ENCODE results near the gene LDB3. TPM values are rescaled to one million over a fixed set of nuclear protein-coding genes. Genes with fewer than 3 reads are reported as not detected.

LDB3 gene
- total and polyA plus RNA-seq, 9 of the 15 experiments (the other 6 are each of a cell fraction or from before 2014, with no cell fraction given), result 0.03 TPM; not detected in 8

DNA sequence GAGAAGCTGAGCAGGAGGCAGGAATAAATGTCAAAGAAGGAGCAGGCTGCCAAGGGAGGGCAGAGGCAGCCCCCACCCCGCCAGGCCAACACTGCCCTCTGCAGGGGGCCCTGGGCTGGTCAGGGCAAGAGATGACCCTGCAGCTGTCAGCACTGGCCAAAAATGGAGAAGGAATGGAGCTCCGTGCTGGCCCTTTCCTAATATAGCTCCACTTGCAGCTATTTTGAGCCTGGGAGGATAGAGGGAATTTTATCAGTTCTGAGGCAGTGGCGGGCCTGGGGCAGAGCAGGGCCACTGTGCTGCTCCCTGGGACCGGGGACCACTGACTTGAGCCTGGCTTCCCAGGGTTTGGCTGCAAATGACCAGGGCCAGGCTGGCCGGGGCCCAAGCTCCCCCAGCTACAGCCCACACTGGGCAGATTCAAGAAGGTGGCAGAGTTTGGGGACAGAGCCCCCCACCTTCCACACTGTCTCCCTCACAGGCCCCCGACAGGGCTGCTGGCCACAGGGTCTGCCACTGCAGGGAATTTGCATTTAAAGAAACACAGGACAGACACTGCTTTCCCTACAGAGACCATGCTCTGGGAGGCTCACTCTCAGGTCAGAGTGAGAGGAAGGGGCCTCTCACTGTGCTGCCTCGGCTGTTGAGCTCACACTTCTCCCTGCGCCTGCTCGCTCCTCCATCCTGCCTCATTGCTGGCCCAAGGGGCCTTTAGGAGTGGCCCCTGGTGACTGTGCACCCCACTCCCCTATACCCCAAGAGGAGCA is 16.2 kb downstream of the LDB3 start (continued):
- no peak for TF ChIP-seq CREM (IDR thresholded peaks at IDR 0.05; ENCODE audit: low read depth)
- TF ChIP-seq CTCF (IDR thresholded peaks at IDR 0.05 in 2 of 3, conservative IDR thresholded peaks at IDR 0.05 in 1 of 3; ENCODE audit: insufficient read depth in 2 of 3, low read depth in 1 of 3, low read length in 3 of 3), result peak; percentile 58 to 59 (median 58)
- TF ChIP-seq, protein P1, sequence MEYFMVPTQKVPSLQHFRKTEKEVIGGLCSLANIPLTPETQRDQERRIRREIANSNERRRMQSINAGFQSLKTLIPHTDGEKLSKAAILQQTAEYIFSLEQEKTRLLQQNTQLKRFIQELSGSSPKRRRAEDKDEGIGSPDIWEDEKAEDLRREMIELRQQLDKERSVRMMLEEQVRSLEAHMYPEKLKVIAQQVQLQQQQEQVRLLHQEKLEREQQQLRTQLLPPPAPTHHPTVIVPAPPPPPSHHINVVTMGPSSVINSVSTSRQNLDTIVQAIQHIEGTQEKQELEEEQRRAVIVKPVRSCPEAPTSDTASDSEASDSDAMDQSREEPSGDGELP (CRISPR knock-in tag; IDR thresholded peaks at IDR 0.05; ENCODE audit: borderline replicate concordance), result peak; percentile 27; the same call in 1 of the 2 replicates

DNA sequence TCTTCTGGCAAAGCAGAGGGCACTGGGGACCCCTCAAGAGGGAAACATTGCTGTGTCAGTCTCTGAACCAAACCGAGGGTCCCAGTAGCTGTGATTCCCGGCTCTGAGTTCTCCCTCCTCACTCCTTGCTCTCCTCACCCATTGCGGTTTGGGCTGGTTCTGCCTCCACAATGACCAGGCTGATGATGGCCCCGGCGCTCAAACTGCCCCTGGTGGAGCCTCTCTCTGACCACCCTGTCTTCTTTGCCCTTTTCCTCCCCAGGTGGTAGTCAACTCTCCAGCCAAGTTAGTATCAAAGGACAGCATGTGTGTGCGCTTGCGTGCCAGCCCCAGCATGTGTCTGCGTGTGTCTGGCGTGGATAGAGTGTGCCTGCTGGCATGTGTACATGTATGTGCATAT is 17.1 kb downstream of the LDB3 start:
- no peaks in the 10 kb centered on the region for H3K79me2 ChIP-seq (ENCODE audit: control insufficient read depth, insufficient read depth, low read length)
- in situ Hi-C loops (cut with MboI), result no loop called here
- H3K27ac ChIP-seq (ENCODE audit: extremely low read depth, low read depth, low read length), result no peak overlapping the region
- no peaks in the 10 kb centered on the region for H3K9me3 ChIP-seq (replicated peaks; ENCODE audit: control insufficient read depth, insufficient read depth, low read depth, low read length)
- H3K27me3 ChIP-seq (ENCODE audit: control insufficient read depth in 2 of 2, insufficient read depth in 2 of 2, low read length in 2 of 2), result peaks cover 7 to 29% of the 10 kb centered on the region in 2 experiments; a peak in 4 of 5 replicates
- no peaks in the 10 kb centered on the region for H4K20me1 ChIP-seq (replicated peaks; ENCODE audit: control insufficient read depth, insufficient read depth, low read length)
- peaks cover 0 to 23% of the 10 kb centered on the region in 2 experiments; a peak in 2 of 5 replicates for H3K4me1 ChIP-seq (replicated peaks in 1 of 2; ENCODE audit: control insufficient read depth in 2 of 2, insufficient read depth in 2 of 2, low read length in 2 of 2)
- DNase-seq (ENCODE audit: extremely low read depth in 1 of 4, low spot score in 3 of 4) (no peak), ATAC-seq (no peak), FAIRE-seq (no peak)
- H3K9ac ChIP-seq (ENCODE audit: insufficient read depth in 1 of 2, low read depth in 2 of 2, low read length in 2 of 2), result no peak overlapping the region
- BruUV-seq (replicated peaks), result no TSS peak
- no peaks in the 10 kb centered on the region for H3K36me3 ChIP-seq (ENCODE audit: control insufficient read depth, insufficient read depth, low read length)
- no peak overlapping the region for H3K4me3 ChIP-seq
- H3K4me2 ChIP-seq (ENCODE audit: insufficient read depth, low read length), result no peak overlapping the region
- intact Hi-C loops (cut with micrococcal nuclease), result no loop called here
- ChIA-PET POLR2A (interaction anchor here (0.6 to 0.8 kb wide), 2 partner anchors 21 to 243 kb away, joined by 3 to 4 read pairs; no protein-coding TSS in a partner anchor), CTCF (ENCODE audit: low intra/inter-chr PET ratio) (interaction anchor here (1.7 kb wide), 1 partner anchor 213 kb away, joined by 5 read pairs; no protein-coding TSS in a partner anchor)
- 16% methylated on average over 8 of the region's 9 CpGs for WGBS (ENCODE audit: insufficient coverage, low coverage, missing lambda C conversion rate)
- no peak overlapping the region for H2AFZ ChIP-seq (ENCODE audit: low read depth, low read length)
- no peaks in the 10 kb centered on the region for H3K9me1 ChIP-seq (ENCODE audit: control insufficient read depth, insufficient read depth, low read length)
- TF ChIP-seq MTF1 (CRISPR knock-in tag; IDR thresholded peaks at IDR 0.05; ENCODE audit: borderline replicate concordance) (no peak), XRCC4 (IDR thresholded peaks at IDR 0.05; ENCODE audit: extremely low read depth, insufficient read depth, insufficient read length) (no peak), ELF2 (CRISPR knock-in tag; IDR thresholded peaks at IDR 0.05) (no peak), ZNF175 (CRISPR knock-in tag; IDR thresholded peaks at IDR 0.05; ENCODE audit: low read depth) (no peak), MAFG (tag; conservative IDR thresholded peaks at IDR 0.05) (no peak), PPARD (CRISPR knock-in tag; IDR thresholded peaks at IDR 0.05) (no peak), RBBP5 (IDR thresholded peaks at IDR 0.05; ENCODE audit: borderline replicate concordance, insufficient read depth, low read length, poor library complexity, severe bottlenecking) (no peak), PRPF4 (IDR thresholded peaks at IDR 0.05; ENCODE audit: insufficient read depth, low read depth, low read length, poor library complexity, severe bottlenecking) (no peak), CHCHD3 (CRISPR knock-in tag; IDR thresholded peaks at IDR 0.05) (no peak), ZNF695 (CRISPR knock-in tag; IDR thresholded peaks at IDR 0.05) (no peak), MTA2 (IDR thresholded peaks at IDR 0.05; ENCODE audit: low read depth) (no peak)
- TF ChIP-seq, protein P2, sequence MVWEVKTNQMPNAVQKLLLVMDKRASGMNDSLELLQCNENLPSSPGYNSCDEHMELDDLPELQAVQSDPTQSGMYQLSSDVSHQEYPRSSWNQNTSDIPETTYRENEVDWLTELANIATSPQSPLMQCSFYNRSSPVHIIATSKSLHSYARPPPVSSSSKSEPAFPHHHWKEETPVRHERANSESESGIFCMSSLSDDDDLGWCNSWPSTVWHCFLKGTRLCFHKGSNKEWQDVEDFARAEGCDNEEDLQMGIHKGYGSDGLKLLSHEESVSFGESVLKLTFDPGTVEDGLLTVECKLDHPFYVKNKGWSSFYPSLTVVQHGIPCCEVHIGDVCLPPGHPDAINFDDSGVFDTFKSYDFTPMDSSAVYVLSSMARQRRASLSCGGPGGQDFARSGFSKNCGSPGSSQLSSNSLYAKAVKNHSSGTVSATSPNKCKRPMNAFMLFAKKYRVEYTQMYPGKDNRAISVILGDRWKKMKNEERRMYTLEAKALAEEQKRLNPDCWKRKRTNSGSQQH (CRISPR knock-in tag; IDR thresholded peaks at IDR 0.05), result no peak
